Measurements from ENCODE around the gene C1orf210.

The C1orf210 gene

GRCh38 chr1:43241413-43241836, 44.0 kb downstream of the C1orf210 start:
- no peak for FAIRE-seq

GRCh38 chr1:43239484-43239883, 45.9 kb downstream of the C1orf210 start:
- no peak for FAIRE-seq

GRCh38 chr1:43238991-43239469, 46.4 kb downstream of the C1orf210 start:
- no peak for FAIRE-seq

- FAIRE-seq: no peak
Measured at GRCh38 chr1:43238085-43238484, 47.3 kb downstream of the C1orf210 start.

GRCh38 chr1:43237121-43237520, 48.3 kb downstream of the C1orf210 start:
- no peak for FAIRE-seq

GRCh38 chr1:43235451-43236121, 49.8 kb downstream of the C1orf210 start:
- no peak for FAIRE-seq

GRCh38 chr1:43235040-43235439, 50.3 kb downstream of the C1orf210 start:
- no peak for FAIRE-seq

GRCh38 chr1:43234267-43234666, 51.1 kb downstream of the C1orf210 start:
- FAIRE-seq: no peak

- no peak for FAIRE-seq
Measured at GRCh38 chr1:43233631-43234030, 51.8 kb downstream of the C1orf210 start.

GRCh38 chr1:43232482-43232881, 52.9 kb downstream of the C1orf210 start:
- FAIRE-seq: no peak

GRCh38 chr1:43232074-43232473, 53.3 kb downstream of the C1orf210 start:
- FAIRE-seq: no peak

Data from islet of Langerhans (tissue), 1 donor.